ENCODE measurements around the gene RBM42.
"Not testable (repeated sequence)": the region's sequence is repeated elsewhere in the genome, so short reads cannot be mapped to it uniquely, and the experiment has no call there.

Gene RBM42

GRCh38 chr19:35628565-35629331 is at the start of gene RBM42:
TSS of gene RBM42 (plus strand) at chr19:35629036. CDS start at chr19:35629154, 118 bp downstream.
- DNase-seq (ENCODE audit: low read depth in 2 of 2) = peak; percentile 93 to 97

- no peak for DNase-seq (ENCODE audit: low read depth in 2 of 2)
These were observed 46.1 kb upstream of the RBM42 start for GRCh38 chr19:35582760-35583159.

- DNase-seq (ENCODE audit: low read depth in 2 of 2) = no peak
These were observed 43.0 kb upstream of the RBM42 start, which contains the start of gene PMIS2 for GRCh38 chr19:35585848-35586247. TSS of gene PMIS2 (plus strand) at chr19:35586173. CDS start at chr19:35586260, 87 bp downstream.

- no peak for DNase-seq (ENCODE audit: low read depth in 2 of 2)
These were observed 41.5 kb upstream of the RBM42 start for GRCh38 chr19:35587321-35587720.

- no peak for DNase-seq (ENCODE audit: low read depth in 2 of 2)
These were observed 38.0 kb upstream of the RBM42 start for GRCh38 chr19:35590875-35591274.

GRCh38 chr19:35592226-35592625 is 36.6 kb upstream of the RBM42 start:
- DNase-seq (ENCODE audit: low read depth in 2 of 2) = no peak

- DNase-seq (ENCODE audit: low read depth in 2 of 2) = not testable (repeated sequence)
These were observed 33.8 kb upstream of the RBM42 start for GRCh38 chr19:35595026-35595425.

GRCh38 chr19:35595928-35596327 is 32.9 kb upstream of the RBM42 start:
- DNase-seq (ENCODE audit: low read depth in 2 of 2) = no peak

GRCh38 chr19:35596366-35596999 is 32.4 kb upstream of the RBM42 start:
- DNase-seq (ENCODE audit: low read depth in 2 of 2) = no peak

- no peak for DNase-seq (ENCODE audit: low read depth in 2 of 2)
These were observed 26.9 kb upstream of the RBM42 start for GRCh38 chr19:35601971-35602370.

- not testable (repeated sequence) for DNase-seq (ENCODE audit: low read depth in 2 of 2)
These were observed 24.4 kb upstream of the RBM42 start for GRCh38 chr19:35604436-35604835.

GRCh38 chr19:35607170-35607569 is 21.7 kb upstream of the RBM42 start:
- DNase-seq (ENCODE audit: low read depth in 2 of 2) = not testable (repeated sequence)

GRCh38 chr19:35607661-35608060 is 21.2 kb upstream of the RBM42 start:
- DNase-seq (ENCODE audit: low read depth in 2 of 2) = no peak

GRCh38 chr19:35608251-35608650 is 20.6 kb upstream of the RBM42 start:
- no peak for DNase-seq (ENCODE audit: low read depth in 2 of 2)

- no peak for DNase-seq (ENCODE audit: low read depth in 2 of 2)
These were observed 18.9 kb upstream of the RBM42 start for GRCh38 chr19:35609851-35610353.

GRCh38 chr19:35612224-35612558 is 16.6 kb upstream of the RBM42 start:
- DNase-seq (ENCODE audit: low read depth in 2 of 2) = no peak

GRCh38 chr19:35612559-35613321 is 16.1 kb upstream of the RBM42 start, which contains the start of gene HAUS5:
TSS of gene HAUS5 (plus strand) at chr19:35612735. CDS start at chr19:35612795, 60 bp downstream.
- peak; percentile 90 to 95 for DNase-seq (ENCODE audit: low read depth in 2 of 2)

- no peak for DNase-seq (ENCODE audit: low read depth in 2 of 2)
These were observed 15.3 kb upstream of the RBM42 start for GRCh38 chr19:35613574-35613973.

GRCh38 chr19:35615036-35615435 is 13.8 kb upstream of the RBM42 start:
- no peak for DNase-seq (ENCODE audit: low read depth in 2 of 2)

- no peak for DNase-seq (ENCODE audit: low read depth in 2 of 2)
These were observed 10.0 kb upstream of the RBM42 start for GRCh38 chr19:35618857-35619256.

GRCh38 chr19:35619290-35619923 is 9.4 kb upstream of the RBM42 start:
- DNase-seq (ENCODE audit: low read depth in 2 of 2) = no peak

- no peak for DNase-seq (ENCODE audit: low read depth in 2 of 2)
These were observed 8.8 kb upstream of the RBM42 start for GRCh38 chr19:35620001-35620400.
